HepG2 (cell line): Measurements from ENCODE around the gene DOCK9. TPM values are rescaled to one million over a fixed set of nuclear protein-coding genes. Genes with fewer than 3 reads are reported as not detected.

Experiments
- ATAC-seq: fragments of 200-7000 bp; cut with Tn5 transposase; 3 replicates; pipeline ENCODE4 v1.9.1; 2020; ENCODE audit warnings: mild to moderate bottlenecking, moderate library complexity
- BruUV-seq: library from RNA; stranded (reverse); fragments of 400-500 nt; replicated peaks from 2 replicates; lab custom pipeline; 2021; lab: Mats Ljungman, UMichigan
- CTCF ChIA-PET: fragments of 300-600 bp; formaldehyde crosslinking; extraction: SDS; loops from one replicate; lab custom pipeline; 2021; ENCODE audit warnings: low total read pairs, inconsistent platforms, low intra/inter-chr PET ratio; lab: Yijun Ruan, JAX
- POLR2A ChIA-PET: fragments of 350-600 bp; sonication (Branson Sonifier 250); formaldehyde crosslinking; loops from one replicate; lab custom pipeline; 2020; ENCODE audit warnings: antibody characterized with exemption, inconsistent platforms; lab: Yijun Ruan, JAX
- DNase-seq: peaks from one replicate; pipeline ENCODE4 v3.0.0-alpha.2; 2015; ENCODE audit warnings: low spot score
- FAIRE-seq: peaks from 3 replicates; lab custom pipeline; 2011; peaks lifted over from hg19 to GRCh38; lab: Jason Lieb, UNC
- H2AFZ ChIP-seq: one replicate; pipeline ENCODE4 v1.6.1; 2011; ENCODE audit warnings: low read length, inconsistent platforms
- H3K27ac ChIP-seq: fragments of 300-600 bp; 3 replicates; pipeline ENCODE4 v1.8.0; 2011; ENCODE audit warnings: mixed run types, mild to moderate bottlenecking, mixed read lengths, low read length, inconsistent platforms; ENCODE audit not compliant: insufficient read depth; ENCODE audit errors: extremely low read length
- H3K27me3 ChIP-seq, 2 experiments: fragments of 200-600 bp in 1 of 2; 2 replicates in 1 of 2; 3 replicates in 1 of 2; pipeline versions ENCODE4 v1.6.0 to v1.8.0; 2011; ENCODE audit warnings: low read length in 2 of 2, mild to moderate bottlenecking in 2 of 2, moderate library complexity in 2 of 2, inconsistent platforms in 1 of 2; ENCODE audit not compliant: insufficient read depth in 2 of 2, control insufficient read depth in 1 of 2
- H3K36me3 ChIP-seq, 2 experiments: fragments of 200-600 bp in 1 of 2; replicated peaks in 1 of 2; 2 replicates in 1 of 2; 3 replicates in 1 of 2; pipeline versions ENCODE4 v1.5.1 to v1.8.0; 2011; ENCODE audit warnings: low read length in 2 of 2, inconsistent platforms in 1 of 2; ENCODE audit not compliant: insufficient read depth in 2 of 2, control insufficient read depth in 1 of 2
- H3K4me1 ChIP-seq: 2 replicates; pipeline ENCODE4 v1.5.1; 2012; ENCODE audit warnings: low read length, inconsistent platforms; ENCODE audit not compliant: insufficient read depth
- H3K4me2 ChIP-seq: 2 replicates; pipeline ENCODE4 v1.6.0; 2011; ENCODE audit warnings: low read depth, low read length, inconsistent platforms
- H3K4me3 ChIP-seq, 3 experiments: fragments of 200-600 bp in 1 of 3; sonication (generic), shearing (Covaris generic) in 1 of 3; replicated peaks in 1 of 3; 2 replicates each; pipeline ENCODE4 v1.5.1; 2011 to 2016; ENCODE audit warnings: low read length in 3 of 3, inconsistent platforms in 2 of 3, low read depth in 2 of 3, mild to moderate bottlenecking in 2 of 3, control low read depth in 1 of 3, mixed read lengths in 1 of 3; ENCODE audit not compliant: insufficient read depth in 1 of 3
- H3K79me2 ChIP-seq: one replicate; pipeline ENCODE4 v1.6.1; 2011; ENCODE audit warnings: low read length, inconsistent platforms; ENCODE audit not compliant: insufficient read depth
- H3K9ac ChIP-seq: 2 replicates; pipeline ENCODE4 v1.6.0; 2011; ENCODE audit warnings: mild to moderate bottlenecking, low read depth, low read length, inconsistent platforms; ENCODE audit not compliant: insufficient read depth
- H3K9me3 ChIP-seq: 2 replicates; pipeline ENCODE4 v1.5.1; 2012; ENCODE audit warnings: mild to moderate bottlenecking, low read length
- H4K20me1 ChIP-seq: 2 replicates; pipeline ENCODE4 v1.6.0; 2011; ENCODE audit warnings: inconsistent platforms, mild to moderate bottlenecking, low read length, moderate library complexity; ENCODE audit not compliant: insufficient read depth
- CBFB ChIP-seq: sonication (generic); formaldehyde crosslinking; IDR thresholded peaks from 2 replicates; pipeline ENCODE4 v1.4.0; 2020; ENCODE audit warnings: missing genetic modification reagents
- JDP2 ChIP-seq: sonication (generic); formaldehyde crosslinking; IDR thresholded peaks from 2 replicates; pipeline ENCODE4 v1.8.1; 2022; ENCODE audit warnings: missing genetic modification reagents, borderline replicate concordance
- MEF2D ChIP-seq: sonication (generic); formaldehyde crosslinking; IDR thresholded peaks from 2 replicates; pipeline ENCODE4 v1.5.1; 2020; ENCODE audit warnings: mild to moderate bottlenecking, missing genetic modification reagents
- MXD4 ChIP-seq: IDR thresholded peaks from 2 replicates; pipeline ENCODE4 v1.6.1; 2016; ENCODE audit warnings: mild to moderate bottlenecking, missing biosample characterization, missing genetic modification reagents
- NBN ChIP-seq: fragments of 450-650 bp; conservative IDR thresholded peaks from 2 replicates; pipeline ENCODE4 v1.6.1; 2017
- PTBP1 ChIP-seq: fragments of 200-400 bp; formaldehyde crosslinking; IDR thresholded peaks from 2 replicates; pipeline ENCODE4 v1.6.1; 2018; ENCODE audit warnings: low read length, low read depth; ENCODE audit not compliant: poor library complexity, severe bottlenecking
- WGBS: methylation state at CpG from one replicate; pipeline ENCODE4 v1.1.6; 2017; ENCODE audit warnings: low lambda C conversion rate; 5-methylcytosine and 5-hydroxymethylcytosine counted together
- in situ Hi-C: cut with HindIII; loops from 2 replicates; pipeline ENCODE4 v1.10.0; 2017; ENCODE audit warnings: low pct_unique_long_range_greater_than_20kb; ENCODE audit not compliant: extremely low pct_ligation_motif_present
- intact Hi-C: fragments of 100-400 bp; cut with micrococcal nuclease; formaldehyde crosslinking; loops from one replicate; pipeline ENCODE4 v1.10.0; 2022; ENCODE audit not compliant: unreplicated experiment
- polyA plus RNA-seq, 8 experiments: library from polyadenylated mRNA; depleted of rRNA in 3 of 8; stranded (reverse) in 7 of 8; unstranded in 1 of 8; fragments of >200 nt; fragmentation: Illumina TruSeq in 4 of 8; extraction: Trizol in 4 of 8; gene quantifications; 2 replicates each; pipeline versions ENCODE4 v1.2.1 to v1.2.3, GENCODE V29; 2011 to 2016; ENCODE audit warnings: low read depth in 4 of 8, missing spikeins in 1 of 8, mixed read lengths in 1 of 8; ENCODE audit not compliant: insufficient read depth in 1 of 8
- total RNA-seq, 5 experiments: library from RNA; depleted of rRNA; stranded (reverse); fragments of >200 nt; fragmentation: Illumina TruSeq; extraction: Trizol; gene quantifications; 2 replicates each; pipeline ENCODE4 v1.2.3, GENCODE V29; 2016; ENCODE audit warnings: low read depth in 1 of 5
- TF ChIP-seq, protein P1 (sequence below): sonication (generic); formaldehyde crosslinking; IDR thresholded peaks from 2 replicates; pipeline ENCODE4 v1.5.1; 2020; ENCODE audit warnings: missing genetic modification reagents, mild to moderate bottlenecking, borderline replicate concordance
- TF ChIP-seq, protein P2 (sequence below): sonication (generic); formaldehyde crosslinking; IDR thresholded peaks from 2 replicates; pipeline ENCODE4 v1.4.0; 2020; ENCODE audit warnings: mild to moderate bottlenecking, missing genetic modification reagents

DOCK9 gene
- total and polyA plus RNA-seq, 2 of the 13 experiments (the other 11 are each of a cell fraction or from before 2014, with no cell fraction given), result 0.44 to 0.97 TPM

DNA sequence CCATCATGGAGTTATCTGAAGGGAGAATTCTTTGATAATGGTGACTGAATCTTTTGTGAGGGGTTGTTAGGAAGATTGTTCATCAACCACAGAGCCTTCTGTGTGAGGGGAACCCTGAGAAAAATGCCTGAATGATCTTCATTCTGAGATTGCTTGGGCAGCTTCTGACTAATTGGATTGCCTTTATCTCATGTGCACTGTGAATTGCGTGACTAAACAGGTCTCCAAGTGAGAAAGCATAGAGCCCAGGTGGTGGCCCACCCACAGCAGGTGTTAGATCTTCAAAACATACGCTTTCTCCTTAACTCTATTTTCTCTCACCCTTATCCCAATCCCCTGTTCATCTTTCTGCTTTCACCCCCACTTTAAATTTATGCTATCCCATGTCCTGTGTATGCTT is 58.3 kb downstream of the DOCK9 start (continued):
- no peak for TF ChIP-seq JDP2 (CRISPR knock-in tag)

GRCh38 chr13:98918771-98919170 is 59.1 kb downstream of the DOCK9 start:
- Histone ChIP-seq H3K27ac (no peak overlapping the region), H3K79me2 (no peaks in the 10 kb centered on the region), H2AFZ (no peak overlapping the region), H3K4me3 (no peak overlapping the region), H3K36me3 (no peaks in the 10 kb centered on the region), H3K4me1 (no peaks in the 10 kb centered on the region), H3K9me3 (no peaks in the 10 kb centered on the region), H3K27me3 (no peaks in the 10 kb centered on the region), H4K20me1 (no peaks in the 10 kb centered on the region), H3K9ac (no peak overlapping the region), H3K4me2 (no peak overlapping the region)
- ChIA-PET CTCF (no interaction called here), POLR2A (no interaction called here)
- DNase-seq (no peak), FAIRE-seq (no peak), ATAC-seq (no peak)
- TF ChIP-seq MEF2D (CRISPR knock-in tag), result no peak
- TF ChIP-seq PTBP1, result no peak
- no peak for TF ChIP-seq NBN
- no peak for TF ChIP-seq CBFB
- TF ChIP-seq, protein P1, sequence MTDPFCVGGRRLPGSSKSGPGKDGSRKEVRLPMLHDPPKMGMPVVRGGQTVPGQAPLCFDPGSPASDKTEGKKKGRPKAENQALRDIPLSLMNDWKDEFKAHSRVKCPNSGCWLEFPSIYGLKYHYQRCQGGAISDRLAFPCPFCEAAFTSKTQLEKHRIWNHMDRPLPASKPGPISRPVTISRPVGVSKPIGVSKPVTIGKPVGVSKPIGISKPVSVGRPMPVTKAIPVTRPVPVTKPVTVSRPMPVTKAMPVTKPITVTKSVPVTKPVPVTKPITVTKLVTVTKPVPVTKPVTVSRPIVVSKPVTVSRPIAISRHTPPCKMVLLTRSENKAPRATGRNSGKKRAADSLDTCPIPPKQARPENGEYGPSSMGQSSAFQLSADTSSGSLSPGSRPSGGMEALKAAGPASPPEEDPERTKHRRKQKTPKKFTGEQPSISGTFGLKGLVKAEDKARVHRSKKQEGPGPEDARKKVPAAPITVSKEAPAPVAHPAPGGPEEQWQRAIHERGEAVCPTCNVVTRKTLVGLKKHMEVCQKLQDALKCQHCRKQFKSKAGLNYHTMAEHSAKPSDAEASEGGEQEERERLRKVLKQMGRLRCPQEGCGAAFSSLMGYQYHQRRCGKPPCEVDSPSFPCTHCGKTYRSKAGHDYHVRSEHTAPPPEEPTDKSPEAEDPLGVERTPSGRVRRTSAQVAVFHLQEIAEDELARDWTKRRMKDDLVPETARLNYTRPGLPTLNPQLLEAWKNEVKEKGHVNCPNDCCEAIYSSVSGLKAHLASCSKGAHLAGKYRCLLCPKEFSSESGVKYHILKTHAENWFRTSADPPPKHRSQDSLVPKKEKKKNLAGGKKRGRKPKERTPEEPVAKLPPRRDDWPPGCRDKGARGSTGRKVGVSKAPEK, result no peak
- TF ChIP-seq MXD4 (CRISPR knock-in tag), result no peak
- TF ChIP-seq, protein P2, sequence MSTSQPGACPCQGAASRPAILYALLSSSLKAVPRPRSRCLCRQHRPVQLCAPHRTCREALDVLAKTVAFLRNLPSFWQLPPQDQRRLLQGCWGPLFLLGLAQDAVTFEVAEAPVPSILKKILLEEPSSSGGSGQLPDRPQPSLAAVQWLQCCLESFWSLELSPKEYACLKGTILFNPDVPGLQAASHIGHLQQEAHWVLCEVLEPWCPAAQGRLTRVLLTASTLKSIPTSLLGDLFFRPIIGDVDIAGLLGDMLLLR (CRISPR knock-in tag), result no peak
- in situ Hi-C loops (no loop called here), intact Hi-C loops (no loop called here)
- BruUV-seq, result no TSS peak
- 53% methylated on average over 4 of the region's 4 CpGs for WGBS
